CD4-positive, alpha-beta T cell treated with Interleukin-17A for 4 hours (primary cell): ENCODE results near the gene SLC26A4.
"Not testable (repeated sequence)": the region's sequence is repeated elsewhere in the genome, so short reads cannot be mapped to it uniquely, and the experiment has no call there.

ENCODE experiments used
- DNase-seq: peaks from one replicate; pipeline ENCODE4 v3.0.0-alpha.2; 2020; ENCODE audit warnings: mixed read lengths

SLC26A4 gene

GRCh38 chr7:107660381-107661080 lies at the start of gene SLC26A4:
SLC26A4 (plus strand) TSS chr7:107660828; CDS start chr7:107661642, 814 bp downstream.
- DNase-seq = peak; percentile 3

DNA sequence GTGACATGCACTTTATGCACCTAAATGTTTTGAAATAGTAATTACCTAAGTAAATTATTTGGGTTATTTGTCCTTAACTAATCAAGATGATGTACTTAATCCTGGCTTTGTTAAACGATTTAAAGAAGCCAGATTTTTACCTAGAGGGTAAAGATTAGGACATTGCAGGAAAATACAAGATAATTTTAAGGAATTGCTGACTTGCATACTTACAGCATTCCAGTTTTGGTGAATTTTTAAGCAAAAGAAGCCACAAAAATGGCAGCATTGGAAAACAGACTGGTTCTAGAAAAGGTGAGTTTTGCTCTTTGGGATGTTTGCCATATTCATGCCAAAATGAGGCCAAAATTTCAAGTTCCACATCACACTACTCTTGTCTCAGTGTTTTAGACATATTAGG lies 47.2 kb upstream of the SLC26A4 start:
- DNase-seq = no peak

DNA sequence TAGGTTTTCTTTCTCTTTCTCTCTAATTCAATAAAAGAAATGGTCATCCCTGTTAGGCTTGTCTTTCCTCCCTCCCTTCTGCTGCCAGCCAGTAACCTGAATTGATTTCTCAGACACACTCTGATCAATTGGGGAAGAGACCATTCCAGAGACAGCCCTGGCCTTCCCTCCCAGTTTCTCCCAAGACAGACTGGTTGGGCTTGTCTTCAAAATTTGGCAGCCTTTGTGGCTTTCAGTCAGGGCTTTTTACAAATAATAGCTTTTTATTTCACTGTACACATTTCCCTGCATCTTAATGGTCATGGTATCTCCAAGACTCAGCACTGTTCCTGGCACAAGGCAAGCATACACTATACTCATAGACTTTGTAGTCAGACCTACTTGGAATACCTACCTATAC lies 46.7 kb upstream of the SLC26A4 start:
- DNase-seq = no peak

- DNase-seq = no peak
Observed at GRCh38 chr7:107614425-107614824, 46.2 kb upstream of the SLC26A4 start.

DNA sequence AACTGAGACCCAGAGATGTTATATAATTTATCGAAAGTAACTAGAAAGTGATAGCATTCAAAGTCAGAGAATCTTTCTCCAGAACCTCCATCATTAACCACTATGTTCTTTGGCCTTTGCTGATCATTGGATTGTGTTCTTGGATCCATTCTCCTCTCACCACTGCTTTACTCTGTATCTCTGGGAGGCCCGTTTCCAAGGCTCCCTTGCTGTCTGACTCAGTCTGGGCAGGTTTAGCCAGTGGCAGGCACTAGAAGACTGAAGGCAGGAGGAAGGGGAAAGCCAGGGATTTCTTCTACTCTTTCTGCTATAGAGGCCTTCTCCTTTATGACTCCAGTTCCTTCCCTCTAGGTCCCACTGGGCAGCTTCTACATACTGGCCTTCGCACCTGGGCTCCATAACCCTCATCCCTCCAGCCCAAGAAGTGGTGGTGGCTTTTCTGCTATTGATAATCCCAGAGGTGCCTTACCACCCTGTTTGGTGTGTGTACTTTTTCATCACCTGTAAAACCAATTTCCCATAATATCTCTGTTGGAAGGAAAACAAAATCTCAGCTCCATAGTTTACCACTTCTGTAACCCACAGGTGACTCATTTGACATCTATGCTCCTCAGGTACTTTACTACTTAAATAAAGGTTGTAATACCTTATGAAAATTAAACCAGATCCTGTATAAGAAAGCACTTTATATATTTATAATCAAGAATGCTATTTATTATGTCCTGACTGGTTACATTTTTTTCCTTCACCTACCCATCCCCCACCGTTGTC lies 44.5 kb upstream of the SLC26A4 start:
- DNase-seq = no peak

DNA sequence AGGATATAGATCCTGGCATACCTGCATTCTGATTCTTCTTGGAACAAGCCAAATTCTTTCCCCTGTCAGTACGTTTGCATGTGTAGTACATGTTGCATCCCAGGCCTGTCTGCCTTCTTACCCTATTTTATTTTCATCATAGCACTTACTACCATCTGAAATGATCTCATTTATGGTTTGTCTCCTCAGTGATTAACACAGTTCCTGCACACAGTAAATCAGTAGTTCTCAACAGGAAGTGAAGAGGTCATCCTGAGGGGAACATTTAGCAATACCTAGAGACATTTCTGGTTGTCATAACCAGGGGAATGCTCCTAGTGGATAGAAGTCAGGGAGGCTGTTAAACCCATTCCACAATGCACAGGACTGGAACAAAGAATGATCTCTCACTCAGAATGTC lies 38.2 kb upstream of the SLC26A4 start:
- DNase-seq = no peak

DNA sequence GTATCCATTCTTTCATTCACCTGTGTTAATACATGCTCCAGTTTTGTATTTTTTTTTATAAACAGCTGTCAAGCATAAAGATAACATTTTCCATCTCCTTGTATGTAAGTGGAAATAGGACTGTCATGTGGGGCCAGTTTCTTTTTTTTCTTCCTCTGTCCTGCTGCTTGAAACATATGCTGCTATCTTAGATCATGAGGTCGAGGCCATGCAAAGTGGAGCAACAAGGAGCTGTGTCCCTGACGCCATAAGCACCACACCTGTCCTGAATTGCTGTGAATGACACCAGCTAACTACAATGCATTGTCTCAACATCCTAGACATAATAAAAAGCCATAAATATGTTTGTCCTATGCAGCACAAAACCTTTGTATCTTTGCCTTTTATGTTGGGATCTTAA lies 37.7 kb upstream of the SLC26A4 start:
- no peak for DNase-seq

DNA sequence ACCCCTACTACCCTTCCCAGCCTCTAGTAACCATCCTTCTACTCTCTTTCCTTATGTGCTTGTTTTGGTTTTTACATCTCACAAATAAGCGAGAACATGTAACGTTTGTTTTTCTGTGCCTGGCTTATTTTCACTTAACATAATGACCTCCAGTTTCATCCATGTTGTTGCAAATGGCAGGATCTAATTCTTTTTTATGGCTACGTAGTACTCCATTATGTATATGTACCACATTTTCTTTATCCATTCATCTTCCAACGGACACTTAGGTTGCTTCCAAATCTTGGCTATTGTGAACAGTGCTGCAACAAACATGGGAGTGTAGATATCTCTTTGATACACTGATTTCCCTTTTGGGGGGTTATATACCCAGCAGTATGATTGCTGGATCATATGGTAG lies 33.6 kb upstream of the SLC26A4 start:
- DNase-seq = no peak

GRCh38 chr7:107628461-107629064 lies 32.1 kb upstream of the SLC26A4 start:
- no peak for DNase-seq

DNA sequence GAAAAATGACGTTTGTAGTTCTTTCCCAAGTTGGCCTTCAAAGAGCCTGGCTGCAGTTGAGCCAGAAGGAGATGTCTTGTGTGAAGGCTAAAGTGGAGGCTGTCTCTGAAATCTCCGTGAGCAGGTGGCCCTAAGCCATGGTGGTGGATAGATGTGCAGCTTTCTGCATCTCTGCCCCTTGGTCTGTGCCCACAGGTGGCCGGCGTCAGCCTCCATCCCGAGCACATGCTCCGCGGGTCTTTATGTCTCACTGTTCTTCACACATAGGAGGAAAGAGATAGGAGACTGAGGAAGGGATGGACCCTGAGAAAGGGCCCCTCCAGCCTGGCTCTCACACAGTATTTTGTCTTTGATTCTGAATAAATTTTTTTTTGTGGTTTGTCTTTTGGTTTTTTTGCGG lies 30.3 kb upstream of the SLC26A4 start:
- DNase-seq = no peak

GRCh38 chr7:107631588-107632491 lies 28.8 kb upstream of the SLC26A4 start:
- no peak for DNase-seq

- DNase-seq = no peak
Observed at GRCh38 chr7:107632492-107632865, 28.1 kb upstream of the SLC26A4 start.

DNA sequence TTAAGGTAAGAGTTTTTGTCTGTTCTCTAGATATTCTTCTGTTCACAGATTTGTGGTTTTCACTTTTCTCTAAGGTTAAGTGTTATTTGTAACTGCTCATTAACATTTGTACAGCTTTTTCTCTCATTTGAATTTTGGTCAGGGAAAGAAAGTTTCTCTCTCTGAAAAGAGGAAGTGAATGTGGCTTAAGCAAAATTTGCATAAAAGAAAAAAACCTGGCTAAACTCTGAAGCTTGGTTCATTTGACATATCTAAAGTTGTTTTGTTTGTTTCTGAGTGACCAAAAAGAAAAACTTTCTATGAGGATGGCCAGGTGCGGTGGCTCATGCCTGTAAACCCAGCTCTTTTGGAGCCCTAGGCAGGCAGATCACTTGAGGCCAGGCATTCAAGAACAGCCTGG lies 22.0 kb upstream of the SLC26A4 start:
- no peak for DNase-seq

- not testable (repeated sequence) for DNase-seq
Observed at GRCh38 chr7:107639070-107639469, 21.6 kb upstream of the SLC26A4 start.

DNA sequence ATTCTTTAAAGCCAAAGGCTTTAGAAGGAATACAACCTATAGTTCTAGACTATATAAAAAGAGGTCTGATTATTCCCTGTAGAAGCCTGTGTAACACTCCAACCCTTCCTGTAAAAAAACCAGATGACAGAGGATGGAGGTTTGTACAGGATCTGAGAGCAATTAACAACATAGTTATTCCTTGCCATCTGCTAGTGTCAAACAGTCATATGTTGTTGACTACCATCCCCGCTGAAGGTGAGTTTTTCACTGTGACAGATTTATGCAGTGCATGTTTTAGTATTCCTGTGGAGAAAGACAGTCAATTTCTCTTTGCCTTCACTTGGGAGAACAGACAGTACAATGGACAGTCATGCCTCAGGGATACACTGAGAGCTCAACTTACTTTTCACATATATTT lies 19.0 kb upstream of the SLC26A4 start:
- DNase-seq = no peak

DNA sequence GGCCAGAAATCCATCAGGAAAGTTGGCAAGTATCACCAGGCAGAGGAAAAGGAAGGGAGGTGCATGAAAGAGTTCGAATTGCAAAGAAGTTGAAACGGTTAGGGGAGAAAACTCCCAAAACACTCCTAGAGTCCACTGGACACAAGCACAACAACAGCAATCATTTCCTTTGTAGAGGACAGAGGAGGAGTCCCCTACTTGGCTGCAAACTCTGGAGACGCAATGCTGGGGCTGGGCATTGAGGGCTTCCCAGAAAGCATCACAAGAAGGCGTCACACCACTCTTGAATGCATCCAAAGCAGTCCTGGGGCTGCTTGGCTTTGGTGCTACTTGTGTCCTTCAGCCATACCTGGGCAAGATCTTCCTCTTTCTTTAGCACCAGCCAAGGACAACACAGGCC lies 18.1 kb upstream of the SLC26A4 start:
- no peak for DNase-seq

DNA sequence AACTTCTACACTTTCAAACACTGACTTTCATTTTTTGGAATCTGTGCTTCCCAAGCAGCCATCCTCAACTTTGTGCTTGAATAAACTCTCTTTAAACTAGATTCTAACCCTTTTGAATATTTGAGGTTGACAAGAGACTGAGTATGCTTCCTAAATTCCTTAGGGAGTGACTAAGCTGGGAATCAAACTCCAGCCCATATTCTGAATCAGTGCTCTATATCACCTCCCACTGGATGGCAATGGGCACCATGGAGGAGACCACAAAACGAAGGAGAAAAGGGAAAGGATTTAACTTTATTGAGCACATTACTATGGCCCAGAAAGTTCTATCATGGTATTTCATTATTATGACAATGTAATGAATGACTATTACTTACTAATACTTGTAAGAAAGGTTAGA lies 17.2 kb upstream of the SLC26A4 start:
- DNase-seq = no peak

GRCh38 chr7:107643938-107644308 lies 16.7 kb upstream of the SLC26A4 start:
- no peak for DNase-seq

DNA sequence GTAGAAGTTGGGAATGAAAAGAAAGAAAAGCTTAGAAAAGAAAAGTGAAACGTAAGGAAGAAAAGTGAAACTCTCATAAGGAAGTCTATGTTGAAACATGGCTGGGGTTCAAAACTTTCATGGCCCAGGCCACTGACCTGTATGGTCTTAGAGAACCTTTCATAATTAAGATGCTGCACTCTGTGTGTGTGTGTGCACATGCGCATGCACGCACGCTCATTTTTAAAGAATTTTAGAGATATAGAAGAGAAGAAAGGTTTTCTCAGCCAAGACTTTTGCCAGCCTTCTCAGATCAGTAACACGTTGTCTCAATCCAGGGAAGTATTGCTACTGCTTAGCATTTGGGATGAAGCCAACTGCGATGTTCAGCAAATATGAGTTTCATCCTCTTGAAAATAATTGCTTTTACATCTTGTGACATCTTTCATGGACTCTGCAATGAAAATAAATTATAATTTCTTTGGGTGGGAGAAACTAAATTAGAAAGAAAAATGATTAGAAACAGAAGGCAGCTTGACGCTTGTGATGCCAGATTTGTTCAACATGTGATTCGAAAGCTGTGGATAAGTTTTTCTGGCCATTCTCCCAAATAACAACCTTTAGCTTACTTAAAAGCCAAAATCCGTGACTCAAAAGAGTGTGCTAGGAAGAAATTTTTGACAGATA lies 16.2 kb upstream of the SLC26A4 start:
- DNase-seq = no peak

- no peak for DNase-seq
Observed at GRCh38 chr7:107652642-107653041, 8.0 kb upstream of the SLC26A4 start.

DNA sequence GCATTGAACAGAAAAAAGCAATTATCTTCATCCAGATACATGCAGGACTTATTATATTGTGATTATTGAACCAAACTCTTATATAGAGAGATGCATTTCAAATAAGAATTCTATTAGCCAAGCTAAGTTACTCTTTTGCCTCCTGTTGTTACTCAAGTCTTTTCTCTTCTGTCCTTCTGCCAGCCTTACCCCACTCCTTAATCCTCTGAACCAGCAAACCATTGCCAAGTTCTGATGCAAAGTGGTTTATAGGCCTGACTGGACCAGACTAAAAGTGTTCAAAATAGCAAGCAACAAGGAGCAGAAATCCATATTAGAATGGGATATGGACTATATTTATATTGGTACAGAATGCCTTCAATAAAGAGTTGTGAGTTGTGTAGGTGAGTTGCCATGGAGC lies 2.2 kb upstream of the SLC26A4 start:
- no peak for DNase-seq

GRCh38 chr7:107659666-107660065 lies 962 bp upstream of the SLC26A4 start:
- DNase-seq = no peak
